IPS DF 19.7 (cell line): ENCODE data around the gene STIP1.

Experiments used
- DNase-seq: peaks from one replicate; pipeline ENCODE4 v3.0.0-alpha.2; 2013; ENCODE audit warnings: low read depth, low spot score

STIP1 gene

GRCh38 chr11:64250415-64251015, 64.5 kb downstream of the STIP1 start:
- DNase-seq: no peak

GRCh38 chr11:64251016-64251752, 65.2 kb downstream of the STIP1 start, which contains the start of gene PLCB3:
TSS of gene PLCB3 (plus strand) at chr11:64251530. CDS start at chr11:64251650, 120 bp downstream.
- DNase-seq: no peak

DNA sequence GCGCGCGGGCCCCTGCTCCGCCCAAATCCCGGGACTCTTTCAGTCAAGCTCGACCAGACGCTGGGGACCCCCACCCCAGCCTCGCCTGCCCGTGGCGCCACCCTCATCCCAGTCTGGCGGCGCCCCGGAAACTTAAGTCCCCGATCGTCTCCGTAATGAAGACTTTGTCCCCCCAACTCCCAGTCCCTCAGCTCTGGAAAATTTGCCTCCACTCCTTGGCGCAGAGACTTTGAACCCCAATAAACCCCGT, 65.7 kb downstream of the STIP1 start:
- no peak for DNase-seq

- no peak for DNase-seq
Measured at GRCh38 chr11:64252003-64252872, 66.3 kb downstream of the STIP1 start.

DNA sequence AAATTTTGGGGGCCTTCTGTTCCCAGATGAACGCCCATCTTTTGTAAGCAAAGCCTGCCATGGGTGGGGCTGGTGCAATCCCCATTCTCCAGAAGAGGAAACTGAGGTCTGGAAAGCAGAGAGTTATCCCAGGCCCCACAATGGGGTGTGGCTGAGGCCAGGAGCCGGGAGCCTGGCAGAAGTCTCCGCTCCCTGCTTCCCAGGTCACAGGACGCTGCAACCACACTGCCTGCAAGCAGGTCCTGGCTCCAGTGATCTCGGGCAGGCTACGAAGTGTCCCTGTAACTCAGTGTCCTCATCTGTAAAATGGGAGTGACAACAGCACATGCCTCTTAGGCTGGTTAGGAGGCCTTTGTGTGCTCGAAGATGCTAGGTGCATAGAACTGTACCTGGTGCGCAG, 67.1 kb downstream of the STIP1 start:
- DNase-seq: no peak

GRCh38 chr11:64253481-64253880, 67.5 kb downstream of the STIP1 start:
- DNase-seq: no peak
